ENCODE data around the gene ZNF761.

GRCh38 chr19:53462861-53463260 is 31.1 kb downstream of the ZNF761 start:
- TF ChIP-seq CTCF (IDR thresholded peaks at IDR 0.05; ENCODE audit: low read length), result no peak
- TF ChIP-seq EZH2phosphoT487 (IDR thresholded peaks at IDR 0.05; ENCODE audit: low read length), result no peak
- no peak for TF ChIP-seq EZH2 (optimal IDR thresholded peaks at IDR 0.05; ENCODE audit: low read depth, low read length)
